Panc1 (cell line): ENCODE data around the gene NDST1. TPM values are rescaled to one million over a fixed set of nuclear protein-coding genes. Genes with fewer than 3 reads are reported as not detected.

Experiments used
- ATAC-seq: fragments of 200-7000 bp; cut with Tn5 transposase; 2 replicates; pipeline ENCODE4 v1.9.1; 2020; ENCODE audit warnings: mild to moderate bottlenecking, moderate library complexity
- BruUV-seq: library from RNA; stranded (reverse); fragments of 400-500 nt; replicated peaks from 2 replicates; lab custom pipeline; 2021; lab: Mats Ljungman, UMichigan
- CTCF ChIA-PET: fragments of 300-600 bp; sonication (Branson Sonifier 250); formaldehyde crosslinking; loops from one replicate; lab custom pipeline; 2022; ENCODE audit warnings: antibody characterized with exemption; lab: Charles Lee
- POLR2A ChIA-PET: fragments of 300-600 bp; sonication (Branson Sonifier 250); formaldehyde crosslinking; loops from one replicate; lab custom pipeline; 2022; ENCODE audit warnings: antibody characterized with exemption; lab: Charles Lee
- DNase-seq: peaks from one replicate; pipeline ENCODE4 v3.0.0-alpha.2; 2010; ENCODE audit warnings: low read depth, low spot score
- H3K27ac ChIP-seq: 2 replicates; pipeline ENCODE4 v1.5.1; 2011; ENCODE audit warnings: mild to moderate bottlenecking, low read length, inconsistent platforms
- H3K27me3 ChIP-seq: fragments of 200-500 bp; sonication (Bioruptor generic); 2 replicates; pipeline ENCODE4 v1.6.0; 2014; ENCODE audit warnings: low read length, inconsistent platforms; ENCODE audit not compliant: control insufficient read depth, insufficient read depth
- H3K36me3 ChIP-seq: fragments of 200-500 bp; sonication (Bioruptor generic); 2 replicates; pipeline ENCODE4 v1.5.1; 2014; ENCODE audit warnings: inconsistent platforms, mild to moderate bottlenecking, low read length, moderate library complexity; ENCODE audit not compliant: control insufficient read depth, insufficient read depth
- H3K4me1 ChIP-seq: 2 replicates; pipeline ENCODE4 v1.5.1; 2011; ENCODE audit warnings: inconsistent platforms, mild to moderate bottlenecking, low read length, moderate library complexity; ENCODE audit not compliant: control insufficient read depth, insufficient read depth
- H3K4me3 ChIP-seq, 2 experiments: 2 replicates each; pipeline ENCODE4 v1.5.1; 2011 to 2012; ENCODE audit warnings: low read depth in 2 of 2, low read length in 2 of 2, mild to moderate bottlenecking in 2 of 2, inconsistent platforms in 1 of 2, moderate library complexity in 1 of 2
- H3K9me3 ChIP-seq: fragments of 200-500 bp; sonication (Bioruptor generic); 2 replicates; pipeline ENCODE4 v1.5.1; 2014; ENCODE audit warnings: low read depth, mild to moderate bottlenecking, inconsistent platforms, low read length, moderate library complexity; ENCODE audit not compliant: control insufficient read depth, insufficient read depth
- CTCF ChIP-seq: fragments of 450-650 bp; IDR thresholded peaks from 2 replicates; pipeline ENCODE4 v1.5.1; 2017; ENCODE audit warnings: mild to moderate bottlenecking
- POLR2AphosphoS5 ChIP-seq: IDR thresholded peaks from 2 replicates; pipeline ENCODE4 v1.6.1; 2012; ENCODE audit warnings: mild to moderate bottlenecking, low read depth, low read length, moderate library complexity
- REST ChIP-seq, 2 experiments: IDR thresholded peaks; 2 replicates each; pipeline ENCODE4 v1.6.1; 2011 to 2012; ENCODE audit warnings: low read depth in 2 of 2, control low read depth in 1 of 2, low read length in 1 of 2, mild to moderate bottlenecking in 1 of 2, moderate library complexity in 1 of 2; ENCODE audit not compliant: insufficient read depth in 1 of 2
- SIN3A ChIP-seq: IDR thresholded peaks from 2 replicates; pipeline ENCODE4 v1.6.1; 2012; ENCODE audit warnings: low read depth, mild to moderate bottlenecking, low read length, moderate library complexity, borderline replicate concordance; ENCODE audit not compliant: insufficient read depth
- TCF7L2 ChIP-seq: IDR thresholded peaks from 2 replicates; pipeline ENCODE4 v1.6.1; 2011; ENCODE audit warnings: mild to moderate bottlenecking, low read depth, low read length, inconsistent platforms
- in situ Hi-C: cut with HindIII; loops from 2 replicates; pipeline ENCODE4 v1.10.0; 2016; ENCODE audit warnings: low sequenced_read_pairs, low pct_unique_long_range_greater_than_20kb
- intact Hi-C: fragments of 100-400 bp; cut with micrococcal nuclease; formaldehyde crosslinking; loops from one replicate; pipeline ENCODE4 v1.10.0; 2022; ENCODE audit not compliant: unreplicated experiment
- total RNA-seq: library from RNA; stranded (reverse); gene quantifications from one replicate; pipeline ENCODE4 v1.2.1, GENCODE V29; 2021; ENCODE audit not compliant: unreplicated experiment

The NDST1 gene
- total RNA-seq, 1 experiment from 2014 or later = 142 TPM

- CTCF ChIA-PET = no interaction called here
- no peak for ATAC-seq
- H3K4me1 ChIP-seq = peaks cover 12% of the 10 kb centered on the region
- BruUV-seq = no TSS peak
- no peak overlapping the region for H3K4me3 ChIP-seq
- H3K36me3 ChIP-seq = no peaks in the 10 kb centered on the region
- POLR2A ChIA-PET = interaction anchor here (0.6 kb wide), 2 partner anchors 13 to 155 kb away, joined by 3 to 6 read pairs; no protein-coding TSS in a partner anchor
- H3K27ac ChIP-seq = no peak overlapping the region
- no peak for TF ChIP-seq REST (IDR thresholded peaks at IDR 0.05; ENCODE audit: insufficient read depth in 1 of 2, low read depth in 2 of 2, low read length in 1 of 2)
- no peak for TF ChIP-seq SIN3A
- no peak for TF ChIP-seq POLR2AphosphoS5
- no peak for TF ChIP-seq TCF7L2
- no peak for TF ChIP-seq CTCF
- DNase-seq = no peak
- in situ Hi-C loops (no loop called here), intact Hi-C loops (no loop called here)
- H3K27me3 ChIP-seq = no peaks in the 10 kb centered on the region
- no peaks in the 10 kb centered on the region for H3K9me3 ChIP-seq
Measured at GRCh38 chr5:150603491-150603890, 95.6 kb downstream of the NDST1 start.

GRCh38 chr5:150604010-150604409 is 96.1 kb downstream of the NDST1 start:
- intact Hi-C loops = no loop called here
- in situ Hi-C loops = no loop called here
- Histone ChIP-seq H3K36me3 (no peaks in the 10 kb centered on the region), H3K27ac (no peak overlapping the region), H3K4me3 (no peak overlapping the region), H3K27me3 (no peaks in the 10 kb centered on the region), H3K4me1 (peaks cover 12% of the 10 kb centered on the region), H3K9me3 (no peaks in the 10 kb centered on the region)
- ChIA-PET POLR2A (no interaction called here), CTCF (interaction anchor here (0.5 kb wide), 1 partner anchor 1060 kb away, joined by 4 read pairs; no protein-coding TSS in a partner anchor)
- TF ChIP-seq REST (IDR thresholded peaks at IDR 0.05; ENCODE audit: insufficient read depth in 1 of 2, low read depth in 2 of 2, low read length in 1 of 2) = no peak
- TF ChIP-seq POLR2AphosphoS5 = no peak
- TF ChIP-seq TCF7L2 = no peak
- TF ChIP-seq SIN3A = no peak
- no peak for TF ChIP-seq CTCF
- DNase-seq = no peak
- BruUV-seq = no TSS peak
- no peak for ATAC-seq
